ENCODE measurements around the gene PRCD.

PRCD gene

GRCh38 chr17:76539631-76540271 lies at the start of gene PRCD:
Gene PRCD, plus strand, starts transcription at chr17:76540044. Its CDS starts 98 bp downstream, at chr17:76540142.
- DNase-seq (ENCODE audit: low spot score): no peak

- no peak for DNase-seq (ENCODE audit: low spot score)
Measured at GRCh38 chr17:76490112-76490710, 49.6 kb upstream of the PRCD start.

GRCh38 chr17:76491271-76492122 lies 48.3 kb upstream of the PRCD start:
- DNase-seq (ENCODE audit: low spot score): no peak

- no peak for DNase-seq (ENCODE audit: low spot score)
Measured at GRCh38 chr17:76492123-76492988, 47.5 kb upstream of the PRCD start.

GRCh38 chr17:76492989-76493501 lies 46.8 kb upstream of the PRCD start:
- DNase-seq (ENCODE audit: low spot score): peak; percentile 82

GRCh38 chr17:76493505-76494167 lies 46.2 kb upstream of the PRCD start:
- no peak for DNase-seq (ENCODE audit: low spot score)

- DNase-seq (ENCODE audit: low spot score): no peak
Measured at GRCh38 chr17:76495663-76496400, 44.0 kb upstream of the PRCD start.

GRCh38 chr17:76496464-76496863 lies 43.4 kb upstream of the PRCD start:
- DNase-seq (ENCODE audit: low spot score): no peak

GRCh38 chr17:76497699-76497978 lies 42.2 kb upstream of the PRCD start:
- DNase-seq (ENCODE audit: low spot score): no peak

- peak; percentile 78 for DNase-seq (ENCODE audit: low spot score)
Measured at GRCh38 chr17:76497979-76498875, 41.6 kb upstream of the PRCD start.

- DNase-seq (ENCODE audit: low spot score): no peak
Measured at GRCh38 chr17:76498876-76499251, 41.0 kb upstream of the PRCD start.

GRCh38 chr17:76499267-76499667 lies 40.6 kb upstream of the PRCD start:
- no peak for DNase-seq (ENCODE audit: low spot score)

GRCh38 chr17:76500074-76500746 lies 39.6 kb upstream of the PRCD start:
- DNase-seq (ENCODE audit: low spot score): no peak

- DNase-seq (ENCODE audit: low spot score): no peak
Measured at GRCh38 chr17:76500747-76501017, 39.2 kb upstream of the PRCD start.

- peak; percentile 38 for DNase-seq (ENCODE audit: low spot score)
Measured at GRCh38 chr17:76501018-76501826, 38.6 kb upstream of the PRCD start, which contains the start of gene RHBDF2. Gene RHBDF2, minus strand, starts transcription at chr17:76501423. Its CDS starts 19,899 bp downstream, at chr17:76481524.

- no peak for DNase-seq (ENCODE audit: low spot score)
Measured at GRCh38 chr17:76501827-76502307, 38.0 kb upstream of the PRCD start.

- DNase-seq (ENCODE audit: low spot score): no peak
Measured at GRCh38 chr17:76502341-76503211, 37.3 kb upstream of the PRCD start.
